ENCODE results near the gene PSMB3. TPM values are rescaled to one million over a fixed set of nuclear protein-coding genes. Genes with fewer than 3 reads are reported as not detected.
A peak's percentile ranks its signal among the peaks of the same experiment; 100 is the strongest.

The PSMB3 gene
- total and polyA plus RNA-seq, 2 experiments from 2014 or later = 166 to 379 TPM

GRCh38 chr17:38745545-38745944 lies 7.0 kb upstream of the PSMB3 start:
- no peak overlapping the region for H3K4me3 ChIP-seq
- TF ChIP-seq CTCF (IDR thresholded peaks at IDR 0.05; ENCODE audit: low read depth, low read length) = no peak
- no peaks in the 10 kb centered on the region for H3K9me3 ChIP-seq (ENCODE audit: low read depth)
- no peak for DNase-seq (ENCODE audit: low read depth in 1 of 2, low spot score in 1 of 2)
- no peaks in the 10 kb centered on the region for H3K27me3 ChIP-seq
- H3K36me3 ChIP-seq = no peaks in the 10 kb centered on the region
- H3K27ac ChIP-seq = no peak overlapping the region
- peaks cover 19% of the 10 kb centered on the region for H3K4me1 ChIP-seq (ENCODE audit: low read depth)

- Histone ChIP-seq H3K27me3 (no peaks in the 10 kb centered on the region), H3K36me3 (no peaks in the 10 kb centered on the region), H3K4me3 (peak overlapping the region; percentile 97), H3K9me3 (ENCODE audit: low read depth) (no peaks in the 10 kb centered on the region), H3K4me1 (ENCODE audit: low read depth) (peaks cover 20% of the 10 kb centered on the region), H3K27ac (no peak overlapping the region)
- no peak for TF ChIP-seq CTCF (IDR thresholded peaks at IDR 0.05; ENCODE audit: low read depth, low read length)
- DNase-seq (ENCODE audit: low read depth in 1 of 2, low spot score in 1 of 2) = no peak
Measured at GRCh38 chr17:38746004-38746848, 6.3 kb upstream of the PSMB3 start.

- Histone ChIP-seq H3K9me3 (ENCODE audit: low read depth) (no peaks in the 10 kb centered on the region), H3K4me1 (ENCODE audit: low read depth) (peaks cover 18% of the 10 kb centered on the region), H3K36me3 (no peaks in the 10 kb centered on the region), H3K27ac (no peak overlapping the region), H3K27me3 (no peaks in the 10 kb centered on the region), H3K4me3 (peak overlapping the region; percentile 97)
- no peak for DNase-seq (ENCODE audit: low read depth in 1 of 2, low spot score in 1 of 2)
- no peak for TF ChIP-seq CTCF (IDR thresholded peaks at IDR 0.05; ENCODE audit: low read depth, low read length)
Measured at GRCh38 chr17:38746849-38747462, 5.6 kb upstream of the PSMB3 start.

GRCh38 chr17:38747463-38748148 lies 4.9 kb upstream of the PSMB3 start:
- Histone ChIP-seq H3K4me3 (peak overlapping the region; percentile 97), H3K9me3 (ENCODE audit: low read depth) (no peaks in the 10 kb centered on the region), H3K36me3 (no peaks in the 10 kb centered on the region), H3K27ac (peak overlapping the region; percentile 76), H3K4me1 (ENCODE audit: low read depth) (peaks cover 11% of the 10 kb centered on the region), H3K27me3 (no peaks in the 10 kb centered on the region)
- DNase-seq (ENCODE audit: low read depth in 1 of 2, low spot score in 1 of 2) = peak; percentile 48 to 61
- TF ChIP-seq CTCF (IDR thresholded peaks at IDR 0.05; ENCODE audit: low read depth, low read length) = no peak

- H3K27ac ChIP-seq = peak within 1 kb of the TSS; percentile 76
- H3K9me3 ChIP-seq (ENCODE audit: low read depth) = no peaks in the 10 kb centered on the region
- H3K4me3 ChIP-seq = peak within 1 kb of the TSS; percentile 97
- H3K4me1 ChIP-seq (ENCODE audit: low read depth) = peaks cover 12% of the 10 kb centered on the region
- no peak for TF ChIP-seq CTCF (IDR thresholded peaks at IDR 0.05; ENCODE audit: low read depth, low read length)
- peak; percentile 95 for DNase-seq (ENCODE audit: low read depth in 1 of 2, low spot score in 1 of 2)
- H3K36me3 ChIP-seq = no peaks in the 10 kb centered on the region
- no peaks in the 10 kb centered on the region for H3K27me3 ChIP-seq
Measured at GRCh38 chr17:38748149-38748891, 4.2 kb upstream of the PSMB3 start, which contains the start of gene PCGF2. Gene PCGF2, minus strand, starts transcription at chr17:38748336. Its CDS starts 7,934 bp downstream, at chr17:38740402.

Data from cardiac muscle cell (in vitro differentiated cells and primary cell).